ENCODE results near the gene LRRIQ1. TPM values are rescaled to one million over a fixed set of nuclear protein-coding genes. Genes with fewer than 3 reads are reported as not detected.

LRRIQ1 gene
- total and polyA plus RNA-seq, 2 of the 13 experiments (the other 11 are each of a cell fraction or from before 2014, with no cell fraction given), result not detected

GRCh38 chr12:85273381-85274314 is 237.5 kb downstream of the LRRIQ1 start (continued):
- no peak for TF ChIP-seq MYPOP (CRISPR knock-in tag; IDR thresholded peaks at IDR 0.05)
- no peak for TF ChIP-seq ZNF543 (CRISPR knock-in tag; IDR thresholded peaks at IDR 0.05)

- Histone ChIP-seq H3K36me3 (replicated peaks in 1 of 2; ENCODE audit: control insufficient read depth in 1 of 2, insufficient read depth in 2 of 2, low read length in 2 of 2) (no peaks in the 10 kb centered on the region), H3K79me2 (ENCODE audit: insufficient read depth, low read length) (no peaks in the 10 kb centered on the region), H3K4me2 (ENCODE audit: low read depth, low read length) (no peak overlapping the region), H3K4me3 (replicated peaks in 1 of 3; ENCODE audit: insufficient read depth in 1 of 3, low read depth in 2 of 3, low read length in 3 of 3) (no peak overlapping the region), H3K27me3 (ENCODE audit: control insufficient read depth in 1 of 2, insufficient read depth in 2 of 2, low read length in 2 of 2) (peaks cover 0 to 24% of the 10 kb centered on the region in 2 experiments; a peak in 1 of 5 replicates), H3K4me1 (ENCODE audit: insufficient read depth, low read length) (no peaks in the 10 kb centered on the region), H3K9me3 (ENCODE audit: low read length) (no peaks in the 10 kb centered on the region), H4K20me1 (ENCODE audit: insufficient read depth, low read length) (no peaks in the 10 kb centered on the region), H3K27ac (ENCODE audit: extremely low read length, insufficient read depth, low read length) (no peak overlapping the region), H3K9ac (ENCODE audit: insufficient read depth, low read depth, low read length) (no peak overlapping the region), H2AFZ (ENCODE audit: low read length) (no peak overlapping the region)
- FAIRE-seq (no peak), ATAC-seq (no peak), DNase-seq (ENCODE audit: low spot score) (no peak)
- intact Hi-C loops (cut with micrococcal nuclease; ENCODE audit: unreplicated experiment), result no loop called here
- BruUV-seq (replicated peaks), result no TSS peak
- WGBS (ENCODE audit: low lambda C conversion rate), result 21% methylated on average over 8 of the region's 8 CpGs
- ChIA-PET POLR2A (no interaction called here), CTCF (ENCODE audit: low intra/inter-chr PET ratio, low total read pairs) (no interaction called here)
- in situ Hi-C loops (cut with HindIII; ENCODE audit: extremely low pct_ligation_motif_present, low pct_unique_long_range_greater_than_20kb), result no loop called here
- TF ChIP-seq ZNF281 (CRISPR knock-in tag; IDR thresholded peaks at IDR 0.05; ENCODE audit: borderline replicate concordance), result no peak
- no peak for TF ChIP-seq ZNF775 (CRISPR knock-in tag; IDR thresholded peaks at IDR 0.05; ENCODE audit: borderline replicate concordance)
- TF ChIP-seq, protein P1, sequence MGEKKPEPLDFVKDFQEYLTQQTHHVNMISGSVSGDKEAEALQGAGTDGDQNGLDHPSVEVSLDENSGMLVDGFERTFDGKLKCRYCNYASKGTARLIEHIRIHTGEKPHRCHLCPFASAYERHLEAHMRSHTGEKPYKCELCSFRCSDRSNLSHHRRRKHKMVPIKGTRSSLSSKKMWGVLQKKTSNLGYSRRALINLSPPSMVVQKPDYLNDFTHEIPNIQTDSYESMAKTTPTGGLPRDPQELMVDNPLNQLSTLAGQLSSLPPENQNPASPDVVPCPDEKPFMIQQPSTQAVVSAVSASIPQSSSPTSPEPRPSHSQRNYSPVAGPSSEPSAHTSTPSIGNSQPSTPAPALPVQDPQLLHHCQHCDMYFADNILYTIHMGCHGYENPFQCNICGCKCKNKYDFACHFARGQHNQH (CRISPR knock-in tag; IDR thresholded peaks at IDR 0.05), result no peak
- no peak for TF ChIP-seq IRX3 (CRISPR knock-in tag; IDR thresholded peaks at IDR 0.05; ENCODE audit: borderline replicate concordance, low read depth)
- no peak for TF ChIP-seq ZBTB10 (CRISPR knock-in tag; IDR thresholded peaks at IDR 0.05; ENCODE audit: borderline replicate concordance)
- TF ChIP-seq GTF3A (CRISPR knock-in tag; conservative IDR thresholded peaks at IDR 0.05), result no peak
- no peak for TF ChIP-seq ARNT (IDR thresholded peaks at IDR 0.05)
- TF ChIP-seq ZFP37 (CRISPR knock-in tag; IDR thresholded peaks at IDR 0.05; ENCODE audit: borderline replicate concordance), result no peak
- TF ChIP-seq BCL6 (CRISPR knock-in tag; IDR thresholded peaks at IDR 0.05), result no peak
- no peak for TF ChIP-seq RARA (CRISPR knock-in tag; IDR thresholded peaks at IDR 0.05)
- TF ChIP-seq SIN3A (IDR thresholded peaks at IDR 0.05; ENCODE audit: borderline replicate concordance, low read depth, low read length), result no peak
- no peak for TF ChIP-seq ZNF510 (CRISPR knock-in tag; IDR thresholded peaks at IDR 0.05; ENCODE audit: low read depth)
- TF ChIP-seq TARDBP (CRISPR knock-in tag; IDR thresholded peaks at IDR 0.05), result no peak
These were observed 238.1 kb downstream of the LRRIQ1 start for GRCh38 chr12:85274315-85274651.
